HG02938 (cell line): Measurements from ENCODE around the gene ACADS.

Source experiments
- ATAC-seq: cut with Tn5 transposase; IDR thresholded peaks from one replicate; pipeline ENCODE4 v1.9.1; 2021; ENCODE audit warnings: mild to moderate bottlenecking, moderate library complexity; ENCODE audit not compliant: unreplicated experiment

Gene ACADS

GRCh38 chr12:120700886-120701285, 24.7 kb upstream of the ACADS start:
- ATAC-seq, result no peak

- no peak for ATAC-seq
Observed at GRCh38 chr12:120702637-120703036, 23.0 kb upstream of the ACADS start.

- ATAC-seq, result no peak
Observed at GRCh38 chr12:120703311-120703942, 22.2 kb upstream of the ACADS start.

GRCh38 chr12:120705618-120706017, 20.0 kb upstream of the ACADS start:
- ATAC-seq, result no peak

- no peak for ATAC-seq
Observed at GRCh38 chr12:120706029-120706428, 19.6 kb upstream of the ACADS start.

GRCh38 chr12:120708651-120709050, 17.0 kb upstream of the ACADS start:
- ATAC-seq, result no peak

- peak; percentile 58 for ATAC-seq
Observed at GRCh38 chr12:120710031-120710804, 15.4 kb upstream of the ACADS start, which contains the start of gene UNC119B. TSS of gene UNC119B (plus strand) at chr12:120710458. CDS start at chr12:120710475, 17 bp downstream.

- peak; percentile 36 for ATAC-seq
Observed at GRCh38 chr12:120710805-120711296, 14.8 kb upstream of the ACADS start.

GRCh38 chr12:120711411-120711810, 14.2 kb upstream of the ACADS start:
- no peak for ATAC-seq

GRCh38 chr12:120712610-120713009, 13.0 kb upstream of the ACADS start:
- no peak for ATAC-seq

- ATAC-seq, result no peak
Observed at GRCh38 chr12:120713861-120714482, 11.7 kb upstream of the ACADS start.

- no peak for ATAC-seq
Observed at GRCh38 chr12:120718055-120718454, 7.6 kb upstream of the ACADS start.

GRCh38 chr12:120719072-120719471, 6.6 kb upstream of the ACADS start:
- no peak for ATAC-seq

- no peak for ATAC-seq
Observed at GRCh38 chr12:120719496-120720233, 6.0 kb upstream of the ACADS start.

- no peak for ATAC-seq
Observed at GRCh38 chr12:120720234-120720986, 5.2 kb upstream of the ACADS start.

- ATAC-seq, result no peak
Observed at GRCh38 chr12:120720987-120721801, 4.4 kb upstream of the ACADS start.

- ATAC-seq, result no peak
Observed at GRCh38 chr12:120721866-120722265, 3.8 kb upstream of the ACADS start.

- no peak for ATAC-seq
Observed at GRCh38 chr12:120722784-120723183, 2.8 kb upstream of the ACADS start.

- no peak for ATAC-seq
Observed at GRCh38 chr12:120724720-120725119, 906 bp upstream of the ACADS start.
